HL-60 (cell line): ENCODE measurements around the gene PTPRF.

ENCODE experiments used
- POLR2AphosphoS5 ChIP-seq: IDR thresholded peaks from 2 replicates; pipeline ENCODE4 v1.6.1; 2012; ENCODE audit warnings: low read depth
- TF ChIP-seq, protein P1 (sequence below): IDR thresholded peaks from one replicate; pipeline ENCODE4 v1.5.1; 2011; ENCODE audit warnings: low read length, control low read depth, inconsistent platforms; ENCODE audit not compliant: insufficient read depth

DNA sequence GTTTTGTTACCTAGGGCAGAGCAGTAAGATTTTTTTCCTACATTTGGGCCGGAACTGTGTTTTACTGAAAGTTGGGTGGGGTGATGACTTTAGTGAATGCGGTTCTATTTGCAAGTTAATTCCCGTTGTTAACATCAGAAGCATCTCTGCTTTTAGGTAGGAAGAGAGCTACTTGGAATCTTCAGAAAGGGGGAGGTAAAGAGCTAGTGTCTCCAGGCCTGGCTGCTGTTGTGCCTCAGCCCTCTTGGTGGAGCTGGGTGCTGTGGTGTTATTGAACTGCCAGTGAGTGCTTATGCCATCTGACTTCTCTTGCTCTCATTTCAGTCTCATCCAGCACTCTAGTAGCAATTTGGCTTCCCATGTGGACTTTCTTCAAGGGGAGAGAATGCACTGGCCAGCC, 122.7 kb downstream of the PTPRF start:
- TF ChIP-seq POLR2AphosphoS5: no peak
- TF ChIP-seq, protein P1, sequence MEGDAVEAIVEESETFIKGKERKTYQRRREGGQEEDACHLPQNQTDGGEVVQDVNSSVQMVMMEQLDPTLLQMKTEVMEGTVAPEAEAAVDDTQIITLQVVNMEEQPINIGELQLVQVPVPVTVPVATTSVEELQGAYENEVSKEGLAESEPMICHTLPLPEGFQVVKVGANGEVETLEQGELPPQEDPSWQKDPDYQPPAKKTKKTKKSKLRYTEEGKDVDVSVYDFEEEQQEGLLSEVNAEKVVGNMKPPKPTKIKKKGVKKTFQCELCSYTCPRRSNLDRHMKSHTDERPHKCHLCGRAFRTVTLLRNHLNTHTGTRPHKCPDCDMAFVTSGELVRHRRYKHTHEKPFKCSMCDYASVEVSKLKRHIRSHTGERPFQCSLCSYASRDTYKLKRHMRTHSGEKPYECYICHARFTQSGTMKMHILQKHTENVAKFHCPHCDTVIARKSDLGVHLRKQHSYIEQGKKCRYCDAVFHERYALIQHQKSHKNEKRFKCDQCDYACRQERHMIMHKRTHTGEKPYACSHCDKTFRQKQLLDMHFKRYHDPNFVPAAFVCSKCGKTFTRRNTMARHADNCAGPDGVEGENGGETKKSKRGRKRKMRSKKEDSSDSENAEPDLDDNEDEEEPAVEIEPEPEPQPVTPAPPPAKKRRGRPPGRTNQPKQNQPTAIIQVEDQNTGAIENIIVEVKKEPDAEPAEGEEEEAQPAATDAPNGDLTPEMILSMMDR: peak; percentile 17
